A673 (cell line): Measurements from ENCODE around the gene PPP1R1C.

Experiments used
- EZH2 ChIP-seq: fragments of 200-600 bp; sonication (generic); IDR thresholded peaks from 2 replicates; pipeline ENCODE4 v1.6.1; 2017; ENCODE audit warnings: borderline replicate concordance, low read depth, mild to moderate bottlenecking, mixed read lengths, antibody characterized with exemption, low read length; ENCODE audit not compliant: poor library complexity, severe bottlenecking
- TF ChIP-seq, protein P1 (sequence below): fragments of 300-800, 200-600 bp; sonication (generic); conservative IDR thresholded peaks from 2 replicates; pipeline ENCODE4 v1.5.1; 2017; ENCODE audit warnings: low read depth, mild to moderate bottlenecking, antibody characterized with exemption, low read length, moderate library complexity, mixed read lengths

DNA sequence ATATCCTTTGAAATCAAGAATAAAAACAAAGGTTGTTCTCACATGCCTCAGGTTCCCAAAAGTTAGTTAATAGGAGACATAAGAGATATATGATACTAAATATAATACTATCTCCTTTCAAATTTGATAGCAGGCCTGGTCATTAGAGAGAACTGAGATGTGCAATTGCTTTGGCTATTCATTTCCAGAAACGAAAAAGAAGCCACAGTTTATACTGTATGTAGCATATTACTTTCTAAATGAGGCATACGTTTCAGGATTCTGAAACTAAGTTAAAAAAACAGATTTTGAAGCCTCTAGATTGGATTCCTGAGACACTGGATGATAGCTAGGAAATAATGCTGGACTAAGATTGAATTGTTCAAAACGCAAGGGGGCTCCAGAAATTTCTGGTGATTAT, 7.1 kb downstream of the PPP1R1C start:
- TF ChIP-seq, protein P1, sequence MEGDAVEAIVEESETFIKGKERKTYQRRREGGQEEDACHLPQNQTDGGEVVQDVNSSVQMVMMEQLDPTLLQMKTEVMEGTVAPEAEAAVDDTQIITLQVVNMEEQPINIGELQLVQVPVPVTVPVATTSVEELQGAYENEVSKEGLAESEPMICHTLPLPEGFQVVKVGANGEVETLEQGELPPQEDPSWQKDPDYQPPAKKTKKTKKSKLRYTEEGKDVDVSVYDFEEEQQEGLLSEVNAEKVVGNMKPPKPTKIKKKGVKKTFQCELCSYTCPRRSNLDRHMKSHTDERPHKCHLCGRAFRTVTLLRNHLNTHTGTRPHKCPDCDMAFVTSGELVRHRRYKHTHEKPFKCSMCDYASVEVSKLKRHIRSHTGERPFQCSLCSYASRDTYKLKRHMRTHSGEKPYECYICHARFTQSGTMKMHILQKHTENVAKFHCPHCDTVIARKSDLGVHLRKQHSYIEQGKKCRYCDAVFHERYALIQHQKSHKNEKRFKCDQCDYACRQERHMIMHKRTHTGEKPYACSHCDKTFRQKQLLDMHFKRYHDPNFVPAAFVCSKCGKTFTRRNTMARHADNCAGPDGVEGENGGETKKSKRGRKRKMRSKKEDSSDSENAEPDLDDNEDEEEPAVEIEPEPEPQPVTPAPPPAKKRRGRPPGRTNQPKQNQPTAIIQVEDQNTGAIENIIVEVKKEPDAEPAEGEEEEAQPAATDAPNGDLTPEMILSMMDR, result no peak
- TF ChIP-seq EZH2, result no peak
